ENCODE results near the gene KLHL18.

GRCh38 chr3:47267490-47267824 lies 15.3 kb upstream of the KLHL18 start:
- TF ChIP-seq RAD21 (IDR thresholded peaks at IDR 0.05; ENCODE audit: low read depth) (no peak), YY1 (IDR thresholded peaks at IDR 0.05; ENCODE audit: low read depth) (no peak), TEAD4 (IDR thresholded peaks at IDR 0.05) (no peak), MAX (IDR thresholded peaks at IDR 0.05) (no peak), EP300 (IDR thresholded peaks at IDR 0.05; ENCODE audit: borderline replicate concordance) (no peak), REST (IDR thresholded peaks at IDR 0.05; ENCODE audit: low read depth) (no peak)

All from Ishikawa (cell line).